CD14-positive monocyte (primary cell): Measurements from ENCODE around the gene SLIT3. TPM values are rescaled to one million over a fixed set of nuclear protein-coding genes. Genes with fewer than 3 reads are reported as not detected.

Experiments
- DNase-seq, 3 donors: peaks; one replicate each; pipeline ENCODE4 v3.0.0-alpha.2; 2011 to 2022
- H2AFZ ChIP-seq: 2 replicates; pipeline ENCODE4 v1.6.0; 2012; ENCODE audit warnings: mild to moderate bottlenecking, low read depth, low read length, inconsistent platforms; ENCODE audit not compliant: insufficient read depth, poor library complexity, severe bottlenecking
- H3K27ac ChIP-seq, 2 donors: 1 replicate in 1 of 2; 2 replicates in 1 of 2; pipeline ENCODE4 v1.5.1; 2012 to 2013; ENCODE audit warnings: low read length in 2 of 2, control low read depth in 1 of 2, inconsistent platforms in 1 of 2, low read depth in 1 of 2, mild to moderate bottlenecking in 1 of 2
- H3K27me3 ChIP-seq, 2 donors: one replicate each; pipeline versions ENCODE4 v1.6.0 to v1.6.1; 2011 to 2013; ENCODE audit warnings: low read length in 2 of 2; ENCODE audit not compliant: control insufficient read depth in 2 of 2, insufficient read depth in 2 of 2
- H3K36me3 ChIP-seq, 2 donors: replicated peaks in 1 of 2; 1 replicate in 1 of 2; 2 replicates in 1 of 2; pipeline versions ENCODE4 v1.5.1 to v1.6.1; 2012 to 2013; ENCODE audit warnings: low read length in 2 of 2, control low read depth in 1 of 2, inconsistent platforms in 1 of 2, mild to moderate bottlenecking in 1 of 2; ENCODE audit not compliant: insufficient read depth in 2 of 2, control insufficient read depth in 1 of 2
- H3K4me1 ChIP-seq, 2 donors: 1 replicate in 1 of 2; 2 replicates in 1 of 2; pipeline versions ENCODE4 v1.5.1 to v1.6.1; 2012 to 2013; ENCODE audit warnings: low read length in 2 of 2, control low read depth in 1 of 2, inconsistent platforms in 1 of 2, mild to moderate bottlenecking in 1 of 2, moderate library complexity in 1 of 2; ENCODE audit not compliant: insufficient read depth in 2 of 2, control insufficient read depth in 1 of 2
- H3K4me2 ChIP-seq: replicated peaks from 2 replicates; pipeline ENCODE3; 2012; ENCODE audit warnings: low read length, moderate library complexity, mild to moderate bottlenecking; ENCODE audit not compliant: poor library complexity, severe bottlenecking; ENCODE audit errors: extremely low read depth
- H3K4me3 ChIP-seq, 3 experiments: fragments of 200-600 bp in 1 of 3; sonication (generic) in 1 of 3; replicated peaks in 1 of 3; 1 replicate in 2 of 3; 2 replicates in 1 of 3; pipeline ENCODE4 v1.5.1; 2011 to 2013; ENCODE audit warnings: low read length in 3 of 3, mild to moderate bottlenecking in 3 of 3, control low read depth in 2 of 3, low read depth in 2 of 3, inconsistent platforms in 1 of 3, moderate library complexity in 1 of 3
- H3K79me2 ChIP-seq: 2 replicates; pipeline ENCODE4 v1.6.0; 2012; ENCODE audit warnings: mild to moderate bottlenecking, control low read depth, inconsistent platforms, low read length, moderate library complexity; ENCODE audit not compliant: insufficient read depth
- H3K9ac ChIP-seq: 2 replicates; pipeline ENCODE4 v1.6.0; 2017; ENCODE audit warnings: low read length, mild to moderate bottlenecking; ENCODE audit not compliant: insufficient read depth, poor library complexity, severe bottlenecking
- H3K9me3 ChIP-seq, 2 donors: replicated peaks in 1 of 2; 1 replicate in 1 of 2; 2 replicates in 1 of 2; pipeline versions ENCODE4 v1.5.1 to v1.6.1; 2012 to 2013; ENCODE audit warnings: low read length in 2 of 2, control low read depth in 1 of 2; ENCODE audit not compliant: control insufficient read depth in 1 of 2, insufficient read depth in 1 of 2
- H4K20me1 ChIP-seq: 2 replicates; pipeline ENCODE4 v1.6.0; 2012; ENCODE audit warnings: mild to moderate bottlenecking, low read length, control low read depth, moderate library complexity; ENCODE audit not compliant: insufficient read depth
- H3K27ac Mint-ChIP-seq, 7 donors: one replicate each; pipeline ENCODE4 v1.8.0; 2020; ENCODE audit warnings: mild to moderate bottlenecking in 7 of 7, mixed read lengths in 7 of 7, moderate library complexity in 6 of 7, inconsistent platforms in 2 of 7
- H3K27me3 Mint-ChIP-seq, 3 donors: one replicate each; pipeline ENCODE4 v1.8.0; 2021 to 2022; ENCODE audit warnings: low read depth in 3 of 3, mild to moderate bottlenecking in 3 of 3, mixed read lengths in 3 of 3, moderate library complexity in 3 of 3, inconsistent platforms in 1 of 3
- H3K36me3 Mint-ChIP-seq, 2 donors: one replicate each; pipeline ENCODE4 v1.8.0; 2020; ENCODE audit warnings: mixed read lengths in 2 of 2, inconsistent platforms in 1 of 2, mild to moderate bottlenecking in 1 of 2
- H3K4me1 Mint-ChIP-seq: one replicate; pipeline ENCODE4 v1.8.0; 2020; ENCODE audit warnings: mild to moderate bottlenecking, mixed read lengths
- H3K4me3 Mint-ChIP-seq, 2 donors: one replicate each; pipeline ENCODE4 v1.8.0; 2020; ENCODE audit warnings: mild to moderate bottlenecking in 2 of 2, mixed read lengths in 2 of 2, moderate library complexity in 1 of 2
- H3K9me3 Mint-ChIP-seq, 7 donors: one replicate each; pipeline ENCODE4 v1.8.0; 2020 to 2022; ENCODE audit warnings: mixed read lengths in 7 of 7, mild to moderate bottlenecking in 6 of 7, moderate library complexity in 6 of 7, inconsistent platforms in 2 of 7
- CTCF ChIP-seq: fragments of 200-600 bp; IDR thresholded peaks from one replicate; pipeline ENCODE4 v1.8.0; 2022; ENCODE audit warnings: antibody characterized with exemption, mild to moderate bottlenecking
- WGBS: methylation state at CpG from one replicate; pipeline ENCODE4 v1.1.5; 2013; ENCODE audit warnings: missing lambda C conversion rate; ENCODE audit not compliant: insufficient coverage; 5-methylcytosine and 5-hydroxymethylcytosine counted together
- intact Hi-C, 2 donors: fragments of 100-400 bp; cut with micrococcal nuclease; formaldehyde crosslinking; loops; one replicate each; pipeline versions ENCODE4 v1.15.0 to v1.15.1; 2023
- polyA plus RNA-seq, 3 donors: library from polyadenylated mRNA; depleted of rRNA in 1 of 3; unstranded in 2 of 3; stranded (reverse) in 1 of 3; fragments of 300-500 nt in 2 of 3; fragments of >200 nt in 1 of 3; fragmentation: Illumina TruSeq in 2 of 3; gene quantifications; 1 replicate in 2 of 3; 2 replicates in 1 of 3; pipeline ENCODE4 v1.2.3, GENCODE V29; 2012 to 2021

SLIT3 gene
- polyA plus RNA-seq, 3 donors, result not detected

GRCh38 chr5:169281625-169282024 lies 19.3 kb downstream of the SLIT3 start:
- Mint-ChIP-seq H3K27me3 (peaks cover 2 to 3% (median 3%) of the 10 kb centered on the region in 3 donors), H3K4me1 (no peaks in the 10 kb centered on the region), H3K4me3 (no peak overlapping the region), H3K36me3 (no peaks in the 10 kb centered on the region), H3K27ac (no peak overlapping the region), H3K9me3 (peaks cover 0 to 7% (median 3%) of the 10 kb centered on the region in 7 donors)
- no peak overlapping the region for H3K4me3 ChIP-seq
- DNase-seq, result no peak
- intact Hi-C loops, result no loop called here
- no peak overlapping the region for H3K9ac ChIP-seq
- no peaks in the 10 kb centered on the region for H4K20me1 ChIP-seq
- no peaks in the 10 kb centered on the region for H3K27me3 ChIP-seq
- peaks cover 5 to 6% of the 10 kb centered on the region in 2 donors for H3K9me3 ChIP-seq
- no peaks in the 10 kb centered on the region for H3K36me3 ChIP-seq
- no peak overlapping the region for H3K4me2 ChIP-seq
- WGBS, result no CpG with 5 or more reads among the region's 1 CpG
- TF ChIP-seq CTCF, result no peak
- H3K4me1 ChIP-seq, result no peaks in the 10 kb centered on the region
- no peak overlapping the region for H3K27ac ChIP-seq
- H3K79me2 ChIP-seq, result no peaks in the 10 kb centered on the region
- H2AFZ ChIP-seq, result no peak overlapping the region

GRCh38 chr5:169280696-169281095 lies 20.2 kb downstream of the SLIT3 start:
- WGBS, result no CpG with 5 or more reads among the region's 3 CpGs
- Histone ChIP-seq H3K9ac (no peak overlapping the region), H3K79me2 (no peaks in the 10 kb centered on the region), H4K20me1 (no peaks in the 10 kb centered on the region), H3K4me3 (no peak overlapping the region), H3K4me2 (no peak overlapping the region), H3K4me1 (no peaks in the 10 kb centered on the region), H3K27ac (no peak overlapping the region), H3K9me3 (peaks cover 5% of the 10 kb centered on the region in 2 donors), H3K27me3 (no peaks in the 10 kb centered on the region), H2AFZ (no peak overlapping the region), H3K36me3 (no peaks in the 10 kb centered on the region)
- TF ChIP-seq CTCF, result no peak
- H3K27me3 Mint-ChIP-seq, result peaks cover 2 to 4% (median 3%) of the 10 kb centered on the region in 3 donors
- intact Hi-C loops, result no loop called here
- H3K36me3 Mint-ChIP-seq, result no peaks in the 10 kb centered on the region
- H3K4me3 Mint-ChIP-seq, result no peak overlapping the region
- no peak for DNase-seq
- H3K27ac Mint-ChIP-seq, result no peak overlapping the region
- H3K4me1 Mint-ChIP-seq, result no peaks in the 10 kb centered on the region
- H3K9me3 Mint-ChIP-seq, result peaks cover 0 to 4% (median 0%) of the 10 kb centered on the region in 7 donors
